Gastroesophageal sphincter (tissue), 4 donors: Measurements from ENCODE around the gene GALNT7. TPM values are rescaled to one million over a fixed set of nuclear protein-coding genes. Genes with fewer than 3 reads are reported as not detected.

Experiments
- ATAC-seq: fragments of 150-250 bp; one replicate; pipeline ENCODE4 v1.9.1; 2016; ENCODE audit warnings: mild to moderate bottlenecking, moderate library complexity
- H3K27ac ChIP-seq, 4 donors: fragments of 200-600 bp; sonication (generic) in 3 of 4; 1 replicate in 3 of 4; 2 replicates in 1 of 4; pipeline ENCODE4 v1.5.1; 2016 to 2019
- H3K27me3 ChIP-seq: fragments of 200-600 bp; sonication (generic); one replicate; pipeline ENCODE4 v1.5.1; 2019
- H3K36me3 ChIP-seq, 2 donors: fragments of 200-600 bp; sonication (generic); one replicate each; pipeline ENCODE4 v1.5.1; 2019; ENCODE audit warnings: control low read depth in 1 of 2
- H3K4me1 ChIP-seq, 3 donors: fragments of 200-600 bp; sonication (generic); 1 replicate in 2 of 3; 2 replicates in 1 of 3; pipeline ENCODE4 v1.5.1; 2016 to 2019; ENCODE audit warnings: control low read depth in 2 of 3
- H3K4me3 ChIP-seq, 2 donors: fragments of 200-600 bp; sonication (generic); one replicate each; pipeline ENCODE4 v1.5.1; 2019; ENCODE audit warnings: mild to moderate bottlenecking in 1 of 2, moderate library complexity in 1 of 2
- H3K9me3 ChIP-seq, 3 donors: fragments of 200-600 bp; sonication (generic); one replicate each; pipeline ENCODE4 v1.5.1; 2017 to 2019; ENCODE audit warnings: control low read depth in 2 of 3
- CTCF ChIP-seq, 4 experiments: fragments of 200-600 bp in 2 of 4; fragments of 450-650 bp in 2 of 4; sonication (generic) in 1 of 4; IDR thresholded peaks; one replicate each; pipeline ENCODE4 v1.5.1; 2017 to 2019; ENCODE audit warnings: antibody characterized with exemption in 4 of 4, mild to moderate bottlenecking in 2 of 4, moderate library complexity in 2 of 4
- EP300 ChIP-seq: sonication (generic); formaldehyde crosslinking; IDR thresholded peaks from one replicate; pipeline ENCODE4 v1.6.1; 2017; ENCODE audit warnings: antibody characterized with exemption, mild to moderate bottlenecking
- POLR2A ChIP-seq, 2 donors: fragments of 450-650 bp; IDR thresholded peaks; one replicate each; pipeline ENCODE4 v1.6.1; 2017; ENCODE audit warnings: antibody characterized with exemption in 2 of 2, mild to moderate bottlenecking in 2 of 2, moderate library complexity in 1 of 2
- POLR2AphosphoS5 ChIP-seq: sonication (generic); formaldehyde crosslinking; IDR thresholded peaks from one replicate; pipeline ENCODE4 v1.6.1; 2017; ENCODE audit warnings: antibody characterized with exemption
- WGBS, 2 donors: methylation state at CpG; one replicate each; pipeline ENCODE4 v1.1.5; 2018; ENCODE audit warnings: low coverage in 1 of 2; 5-methylcytosine and 5-hydroxymethylcytosine counted together
- total RNA-seq, 4 donors: library from RNA; depleted of rRNA; stranded (reverse); fragments of >200 nt; gene quantifications; one replicate each; pipeline ENCODE4 v1.1.0, GENCODE V29; 2016

GALNT7 gene
- total RNA-seq, 4 donors from 2014 or later = 13.7 to 30.3 (median 17.5) TPM

- peaks cover 0 to 12% (median 0%) of the 10 kb centered on the region in 3 donors for H3K4me1 ChIP-seq
- no peaks in the 10 kb centered on the region for H3K27me3 ChIP-seq
- H3K9me3 ChIP-seq = no peaks in the 10 kb centered on the region
- no peak for ATAC-seq
- no peak overlapping the region for H3K4me3 ChIP-seq
- TF ChIP-seq EP300 (no peak), POLR2AphosphoS5 (no peak), POLR2A (IDR thresholded peaks at IDR 0.05) (no peak), CTCF (IDR thresholded peaks at IDR 0.05) (no peak)
- 92 to 98% methylated on average over 7 of the region's 7 CpGs for WGBS, 2 donors
- H3K27ac ChIP-seq = no peak overlapping the region
- H3K36me3 ChIP-seq = no peaks in the 10 kb centered on the region
Observed at GRCh38 chr4:173275150-173275549, 106.5 kb downstream of the GALNT7 start.

GRCh38 chr4:173277340-173277739 is 108.7 kb downstream of the GALNT7 start:
- H3K4me3 ChIP-seq = no peak overlapping the region
- H3K36me3 ChIP-seq = no peaks in the 10 kb centered on the region
- no peak overlapping the region for H3K27ac ChIP-seq
- WGBS, 2 donors = 93 to 100% methylated on average over 1 to 2 of the region's 2 CpGs
- H3K27me3 ChIP-seq = no peaks in the 10 kb centered on the region
- no peaks in the 10 kb centered on the region for H3K9me3 ChIP-seq
- TF ChIP-seq CTCF (IDR thresholded peaks at IDR 0.05) (no peak), EP300 (no peak), POLR2A (IDR thresholded peaks at IDR 0.05) (no peak), POLR2AphosphoS5 (no peak)
- ATAC-seq = no peak
- no peaks in the 10 kb centered on the region for H3K4me1 ChIP-seq

GRCh38 chr4:173280998-173281397 is 112.4 kb downstream of the GALNT7 start:
- no peak overlapping the region for H3K27ac ChIP-seq
- no peaks in the 10 kb centered on the region for H3K27me3 ChIP-seq
- ATAC-seq = no peak
- no peaks in the 10 kb centered on the region for H3K4me1 ChIP-seq
- no peak for TF ChIP-seq POLR2AphosphoS5
- no peak for TF ChIP-seq EP300
- TF ChIP-seq CTCF (IDR thresholded peaks at IDR 0.05) = no peak
- no peak for TF ChIP-seq POLR2A (IDR thresholded peaks at IDR 0.05)
- H3K36me3 ChIP-seq = no peaks in the 10 kb centered on the region
- 83 to 92% methylated on average over 2 to 4 of the region's 4 CpGs for WGBS, 2 donors
- H3K9me3 ChIP-seq = no peaks in the 10 kb centered on the region
- no peak overlapping the region for H3K4me3 ChIP-seq

- TF ChIP-seq POLR2AphosphoS5 = no peak
- no peaks in the 10 kb centered on the region for H3K27me3 ChIP-seq
- peaks cover 0 to 6% (median 0%) of the 10 kb centered on the region in 3 donors for H3K9me3 ChIP-seq
- no peak for ATAC-seq
- no peak overlapping the region for H3K4me3 ChIP-seq
- no peaks in the 10 kb centered on the region for H3K4me1 ChIP-seq
- no peak overlapping the region for H3K27ac ChIP-seq
- no peaks in the 10 kb centered on the region for H3K36me3 ChIP-seq
- WGBS, 2 donors = 80 to 86% methylated on average over 2 to 12 of the region's 14 CpGs
Observed at GRCh38 chr4:173281406-173282255, 113.0 kb downstream of the GALNT7 start.

- Histone ChIP-seq H3K9me3 (peaks cover 0 to 7% (median 0%) of the 10 kb centered on the region in 3 donors), H3K36me3 (no peaks in the 10 kb centered on the region), H3K4me3 (no peak overlapping the region), H3K27ac (no peak overlapping the region), H3K27me3 (no peaks in the 10 kb centered on the region), H3K4me1 (no peaks in the 10 kb centered on the region)
- WGBS, 2 donors = 72 to 85% methylated on average over 4 of the region's 4 CpGs
- no peak for ATAC-seq
- no peak for TF ChIP-seq POLR2AphosphoS5
- no peak for TF ChIP-seq CTCF (IDR thresholded peaks at IDR 0.05)
- no peak for TF ChIP-seq POLR2A (IDR thresholded peaks at IDR 0.05)
- no peak for TF ChIP-seq EP300
Observed at GRCh38 chr4:173282256-173282562, 113.6 kb downstream of the GALNT7 start.
